Adrenal gland (tissue), 12 donors: ENCODE results near the gene TRAF3. TPM values are rescaled to one million over a fixed set of nuclear protein-coding genes. Genes with fewer than 3 reads are reported as not detected.

ENCODE experiments used
- DNase-seq, 7 donors: peaks; one replicate each; pipeline ENCODE4 v3.0.0-alpha.2; 2019 to 2020
- H3K27ac ChIP-seq, 5 donors: fragments of 200-600 bp; sonication (generic) in 4 of 5; 1 replicate in 3 of 5; 2 replicates in 2 of 5; pipeline versions ENCODE4 v1.5.1 to v1.8.0; 2016 to 2020; ENCODE audit warnings: mild to moderate bottlenecking in 1 of 5
- H3K27me3 ChIP-seq: fragments of 200-600 bp; 2 replicates; pipeline ENCODE4 v1.8.0; 2021
- H3K36me3 ChIP-seq, 2 donors: fragments of 200-600 bp; replicated peaks in 1 of 2; 1 replicate in 1 of 2; 2 replicates in 1 of 2; pipeline versions ENCODE4 v1.5.1 to v1.8.0; 2018 to 2022
- H3K4me1 ChIP-seq, 2 donors: fragments of 200-600 bp; replicated peaks in 1 of 2; 1 replicate in 1 of 2; 2 replicates in 1 of 2; pipeline versions ENCODE4 v1.5.1 to v1.8.0; 2018 to 2021
- H3K4me3 ChIP-seq, 4 donors: fragments of 200-600 bp; sonication (generic) in 3 of 4; one replicate each; pipeline ENCODE4 v1.5.1; 2016 to 2018
- H3K9me3 ChIP-seq, 3 donors: fragments of 200-600 bp; sonication (generic) in 1 of 3; replicated peaks in 1 of 3; 1 replicate in 2 of 3; 2 replicates in 1 of 3; pipeline versions ENCODE4 v1.5.1 to v1.8.0; 2016 to 2021
- POLR2A ChIP-seq, 2 donors: fragments of 450-650 bp; IDR thresholded peaks; one replicate each; pipeline ENCODE4 v1.6.1; 2017; ENCODE audit warnings: antibody characterized with exemption in 2 of 2, mild to moderate bottlenecking in 2 of 2, moderate library complexity in 1 of 2
- WGBS, 4 donors: extraction: QIAGEN DNeasy Blood & Tissue Kit in 2 of 4; methylation state at CpG; one replicate each; pipeline versions ENCODE4 v1.1.5 to v1.1.7; 2013 to 2017; 5-methylcytosine and 5-hydroxymethylcytosine counted together
- intact Hi-C, 2 donors: fragments of 100-400 bp; cut with DNase I; formaldehyde crosslinking; loops; one replicate each; pipeline versions ENCODE4 v1.14.1 to v1.15.0; 2022 to 2023
- polyA plus RNA-seq, 3 donors: library from polyadenylated mRNA; stranded (reverse); fragments of 200-250 nt in 2 of 3; fragments of 350-450 nt in 1 of 3; fragmentation: Illumina TruSeq in 1 of 3; extraction: RNeasy Lipid Tissue Mini Kit (QIAGEN cat#74804) in 1 of 3; gene quantifications; one replicate each; pipeline ENCODE4 v1.2.3, GENCODE V29; 2013 to 2014
- total RNA-seq, 9 donors: library from RNA; depleted of rRNA in 4 of 9; stranded (reverse); fragments of >200 nt in 4 of 9; fragments of 120-200 nt in 1 of 9; fragmentation: NEBNext Ultra II Directional in 1 of 9; extraction: Animal tissue kit (Norgen Biotek cat#: 25700) in 1 of 9; gene quantifications; one replicate each; pipeline versions ENCODE4 v1.1.0 to v1.2.4, GENCODE V29; 2013 to 2023
- TF ChIP-seq, protein P1 (sequence below), 6 experiments: fragments of 450-650 bp in 4 of 6; fragments of 200-600 bp in 2 of 6; sonication (generic) in 1 of 6; IDR thresholded peaks; 1 replicate in 5 of 6; 2 replicates in 1 of 6; pipeline versions ENCODE4 v1.5.1 to v1.8.0; 2016 to 2021; ENCODE audit warnings: antibody characterized with exemption in 6 of 6, mild to moderate bottlenecking in 2 of 6, moderate library complexity in 1 of 6
- donor health status: healthy with polysubstance abuse.
- donor health status: Bipolar disorder and iron deficiency.
- donor health status: DM: yes; HTN: yes; CAD: no.
- donor health status: DM: no; HTN: no; CAD: no.
- donor health status: DM: no; HTN: no; CAD: no.
- donor health status: DM: yes; HTN: yes; CAD: no.

Gene TRAF3
- total and polyA plus RNA-seq, 12 donors: 3.7 to 14.5 (median 9.8) TPM

DNA sequence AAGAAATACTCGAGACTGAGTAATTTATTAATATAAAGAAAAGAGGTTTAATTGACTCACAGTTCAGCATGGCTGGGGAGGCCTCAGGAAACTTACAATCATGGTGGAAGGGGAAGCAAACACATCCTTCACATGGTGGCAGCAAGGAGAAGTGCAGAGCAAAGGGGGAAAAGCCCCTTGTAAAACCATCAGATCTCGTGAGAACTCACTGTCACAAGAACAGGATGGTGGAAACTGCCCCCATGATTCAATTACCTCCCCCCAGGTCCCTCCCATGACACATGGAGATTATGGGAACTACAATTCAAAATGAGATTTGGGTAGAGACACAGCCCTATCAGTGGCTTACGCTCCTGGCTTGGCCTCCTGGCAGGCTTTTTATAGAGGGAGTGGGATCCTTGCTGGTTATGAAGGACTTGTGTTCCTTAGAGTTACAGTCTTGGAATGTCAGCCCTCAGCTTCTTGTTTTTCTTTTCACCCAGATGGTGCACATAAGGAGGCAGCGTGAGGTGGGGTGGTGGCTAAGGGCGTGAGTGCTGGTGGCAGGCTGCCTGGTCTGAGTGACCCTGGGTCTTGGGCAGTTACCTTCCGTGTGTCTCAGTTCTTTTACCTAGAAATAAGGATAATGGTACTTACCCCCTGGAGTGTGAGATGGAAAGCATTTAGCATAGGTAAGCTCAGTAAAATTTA is 25.7 kb downstream of the TRAF3 start:
- H3K4me3 ChIP-seq: no peak overlapping the region
- H3K4me1 ChIP-seq: no peaks in the 10 kb centered on the region
- no peak for TF ChIP-seq POLR2A (IDR thresholded peaks at IDR 0.05)
- TF ChIP-seq, protein P1, sequence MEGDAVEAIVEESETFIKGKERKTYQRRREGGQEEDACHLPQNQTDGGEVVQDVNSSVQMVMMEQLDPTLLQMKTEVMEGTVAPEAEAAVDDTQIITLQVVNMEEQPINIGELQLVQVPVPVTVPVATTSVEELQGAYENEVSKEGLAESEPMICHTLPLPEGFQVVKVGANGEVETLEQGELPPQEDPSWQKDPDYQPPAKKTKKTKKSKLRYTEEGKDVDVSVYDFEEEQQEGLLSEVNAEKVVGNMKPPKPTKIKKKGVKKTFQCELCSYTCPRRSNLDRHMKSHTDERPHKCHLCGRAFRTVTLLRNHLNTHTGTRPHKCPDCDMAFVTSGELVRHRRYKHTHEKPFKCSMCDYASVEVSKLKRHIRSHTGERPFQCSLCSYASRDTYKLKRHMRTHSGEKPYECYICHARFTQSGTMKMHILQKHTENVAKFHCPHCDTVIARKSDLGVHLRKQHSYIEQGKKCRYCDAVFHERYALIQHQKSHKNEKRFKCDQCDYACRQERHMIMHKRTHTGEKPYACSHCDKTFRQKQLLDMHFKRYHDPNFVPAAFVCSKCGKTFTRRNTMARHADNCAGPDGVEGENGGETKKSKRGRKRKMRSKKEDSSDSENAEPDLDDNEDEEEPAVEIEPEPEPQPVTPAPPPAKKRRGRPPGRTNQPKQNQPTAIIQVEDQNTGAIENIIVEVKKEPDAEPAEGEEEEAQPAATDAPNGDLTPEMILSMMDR (IDR thresholded peaks at IDR 0.05): no peak
- H3K9me3 ChIP-seq: no peaks in the 10 kb centered on the region
- intact Hi-C loops: no loop called here
- no peak overlapping the region for H3K27ac ChIP-seq
- DNase-seq: no peak
- no peaks in the 10 kb centered on the region for H3K27me3 ChIP-seq
- 78 to 94% (median 89%) methylated on average over 5 to 6 of the region's 6 CpGs for WGBS, 4 donors
- H3K36me3 ChIP-seq: no peaks in the 10 kb centered on the region

DNA sequence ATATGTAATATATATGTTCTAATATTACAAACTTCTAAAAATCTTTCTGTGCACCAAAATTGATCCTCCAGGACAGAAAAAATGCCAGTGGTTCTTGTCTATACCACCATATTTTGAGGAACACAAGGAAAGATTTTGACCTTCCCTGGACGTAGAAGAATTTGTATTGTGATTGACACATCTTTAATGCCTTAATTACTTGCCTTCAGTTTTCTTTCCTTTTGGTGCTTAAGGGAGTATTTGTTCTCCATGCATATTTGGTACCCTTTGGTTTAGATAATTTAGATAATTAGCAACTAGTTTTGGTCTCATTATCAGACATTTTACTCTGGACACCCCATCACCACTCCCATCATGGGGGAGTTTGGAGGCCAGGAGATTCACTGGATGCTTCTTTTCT is 27.6 kb downstream of the TRAF3 start:
- Histone ChIP-seq H3K4me1 (no peaks in the 10 kb centered on the region), H3K27ac (no peak overlapping the region), H3K9me3 (no peaks in the 10 kb centered on the region), H3K36me3 (no peaks in the 10 kb centered on the region), H3K27me3 (no peaks in the 10 kb centered on the region), H3K4me3 (no peak overlapping the region)
- TF ChIP-seq, protein P1 (IDR thresholded peaks at IDR 0.05): no peak
- TF ChIP-seq POLR2A (IDR thresholded peaks at IDR 0.05): no peak
- intact Hi-C loops: no loop called here
- no peak for DNase-seq
- WGBS, 4 donors: 81 to 92% (median 86%) methylated on average over 1 of the region's 1 CpG

DNA sequence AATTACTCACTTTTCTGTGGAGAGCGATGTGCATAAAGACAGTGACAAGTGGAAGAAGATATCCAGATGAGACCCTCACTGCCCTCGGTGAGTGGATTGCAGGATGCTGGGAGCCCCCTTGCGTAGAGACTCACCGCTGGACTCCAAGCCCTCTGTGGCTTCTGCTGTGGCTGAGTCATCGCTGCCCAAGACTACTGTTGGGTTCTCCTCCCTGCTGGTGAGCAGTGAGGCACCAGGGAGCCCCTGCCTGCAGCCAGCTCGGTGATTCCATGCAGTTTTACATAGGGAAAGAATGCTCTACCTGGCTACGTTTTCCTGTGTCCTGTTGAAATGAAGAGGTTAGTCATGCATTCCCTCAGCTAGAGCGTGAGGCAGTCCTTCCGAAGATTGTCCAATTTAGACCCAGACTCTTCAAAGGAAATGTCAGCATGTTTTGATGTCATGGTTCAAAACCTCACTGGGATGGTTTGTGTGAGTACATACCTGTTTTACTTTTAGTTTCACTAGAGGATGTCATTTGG is 28.2 kb downstream of the TRAF3 start:
- no peaks in the 10 kb centered on the region for H3K27me3 ChIP-seq
- DNase-seq: no peak
- TF ChIP-seq, protein P1 (IDR thresholded peaks at IDR 0.05): no peak
- no peak for TF ChIP-seq POLR2A (IDR thresholded peaks at IDR 0.05)
- no peak overlapping the region for H3K4me3 ChIP-seq
- H3K9me3 ChIP-seq: no peaks in the 10 kb centered on the region
- no peaks in the 10 kb centered on the region for H3K4me1 ChIP-seq
- no peaks in the 10 kb centered on the region for H3K36me3 ChIP-seq
- intact Hi-C loops: no loop called here
- no peak overlapping the region for H3K27ac ChIP-seq
- 87 to 94% (median 90%) methylated on average over 6 to 9 of the region's 9 CpGs for WGBS, 4 donors

DNA sequence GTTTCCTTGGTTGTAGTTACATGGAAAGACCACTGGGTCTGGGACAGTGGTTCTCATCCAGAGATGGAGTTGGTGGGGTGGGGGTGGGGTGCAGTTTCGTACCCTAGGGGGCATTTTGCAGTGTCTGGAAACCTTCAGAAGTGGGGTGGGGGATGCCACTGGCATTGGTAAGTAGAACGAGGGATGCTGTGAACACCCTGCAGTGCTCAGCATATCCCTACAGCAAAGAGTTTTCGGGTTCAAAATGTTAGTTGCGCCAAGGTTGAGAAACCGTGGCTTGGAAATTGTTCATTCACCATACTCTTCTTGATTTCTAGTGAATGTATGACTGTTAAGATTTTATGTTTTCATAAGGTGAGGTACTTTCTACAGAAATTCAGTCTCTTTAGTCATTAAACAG is 28.7 kb downstream of the TRAF3 start:
- H3K27ac ChIP-seq: no peak overlapping the region
- no peaks in the 10 kb centered on the region for H3K9me3 ChIP-seq
- H3K4me1 ChIP-seq: no peaks in the 10 kb centered on the region
- intact Hi-C loops: no loop called here
- TF ChIP-seq, protein P1 (IDR thresholded peaks at IDR 0.05): no peak
- TF ChIP-seq POLR2A (IDR thresholded peaks at IDR 0.05): no peak
- DNase-seq: no peak
- no peak overlapping the region for H3K4me3 ChIP-seq
- H3K27me3 ChIP-seq: no peaks in the 10 kb centered on the region
- H3K36me3 ChIP-seq: no peaks in the 10 kb centered on the region
- WGBS, 4 donors: 93 to 99% (median 94%) methylated on average over 5 of the region's 5 CpGs
